ENCODE data around the gene ATP6V1F. TPM values are rescaled to one million over a fixed set of nuclear protein-coding genes. Genes with fewer than 3 reads are reported as not detected.

ATP6V1F gene
- total RNA-seq, 4 donors from 2014 or later = 103 to 148 (median 130) TPM

GRCh38 chr7:128869944-128870285 is 7.3 kb downstream of the ATP6V1F start:
- intact Hi-C loops (cut with DNase I) = no loop called here
- Histone ChIP-seq H3K4me1 (peaks cover 22 to 63% (median 32%) of the 10 kb centered on the region in 3 donors), H3K27ac (peak overlapping the region in 2 of 4 donors; percentile 76 to 83), H3K4me3 (peak overlapping the region; percentile 48 to 81 (median 62)), H3K27me3 (no peaks in the 10 kb centered on the region), H3K36me3 (peaks cover 0 to 18% (median 13%) of the 10 kb centered on the region in 3 donors), H3K9me3 (no peaks in the 10 kb centered on the region)
- 36 to 86% methylated on average over 1 to 2 of the region's 30 CpGs for WGBS, 2 donors
- TF ChIP-seq CTCF (IDR thresholded peaks at IDR 0.05) = no peak
- no peak for TF ChIP-seq POLR2A (IDR thresholded peaks at IDR 0.05)
- DNase-seq = no peak

GRCh38 chr7:128871050-128871449 is 8.4 kb downstream of the ATP6V1F start:
- Histone ChIP-seq H3K9me3 (no peaks in the 10 kb centered on the region), H3K27ac (no peak overlapping the region), H3K4me1 (peaks cover 22 to 55% (median 32%) of the 10 kb centered on the region in 3 donors), H3K27me3 (no peaks in the 10 kb centered on the region), H3K36me3 (peaks cover 0 to 7% (median 5%) of the 10 kb centered on the region in 3 donors), H3K4me3 (no peak overlapping the region)
- TF ChIP-seq POLR2A (IDR thresholded peaks at IDR 0.05) (no peak), CTCF (IDR thresholded peaks at IDR 0.05) (no peak)
- DNase-seq = no peak
- intact Hi-C loops (cut with DNase I) = no loop called here
- WGBS, 2 donors = 97 to 100% methylated on average over 3 to 4 of the region's 5 CpGs

DNA sequence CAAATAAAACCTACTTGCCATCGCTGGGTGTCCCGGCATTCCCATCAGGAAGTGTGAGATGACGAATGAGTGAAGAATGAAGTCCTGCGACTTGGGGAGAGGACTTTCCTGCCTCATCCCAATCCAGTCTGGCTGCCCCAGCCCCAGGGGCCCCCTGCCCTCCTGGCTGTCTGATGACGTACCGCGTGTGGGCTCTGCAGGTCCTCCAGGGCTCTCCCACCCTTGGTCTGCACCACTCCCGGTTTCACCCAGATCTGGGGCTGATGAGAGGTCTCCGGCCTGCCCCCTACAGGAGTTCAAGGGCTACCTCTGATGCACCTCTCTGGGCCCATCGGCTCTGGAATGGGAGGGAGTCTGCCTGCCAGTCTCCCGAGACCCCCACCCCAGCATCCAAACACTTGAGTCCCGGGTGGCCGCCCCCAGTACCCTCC is 9.8 kb downstream of the ATP6V1F start:
- H3K36me3 ChIP-seq = no peaks in the 10 kb centered on the region
- intact Hi-C loops (cut with DNase I) = no loop called here
- 83 to 90% methylated on average over 2 to 4 of the region's 13 CpGs for WGBS, 2 donors
- no peak overlapping the region for H3K27ac ChIP-seq
- DNase-seq = no peak
- H3K27me3 ChIP-seq = no peaks in the 10 kb centered on the region
- H3K9me3 ChIP-seq = no peaks in the 10 kb centered on the region
- no peak for TF ChIP-seq POLR2A (IDR thresholded peaks at IDR 0.05)
- TF ChIP-seq CTCF (IDR thresholded peaks at IDR 0.05) = no peak
- H3K4me3 ChIP-seq = no peak overlapping the region
- H3K4me1 ChIP-seq = peaks cover 20 to 49% (median 26%) of the 10 kb centered on the region in 3 donors

GRCh38 chr7:128873234-128873633 is 10.6 kb downstream of the ATP6V1F start:
- H3K36me3 ChIP-seq = no peaks in the 10 kb centered on the region
- WGBS, 2 donors = 84 to 100% methylated on average over 1 to 9 of the region's 9 CpGs
- H3K4me3 ChIP-seq = no peak overlapping the region
- H3K27ac ChIP-seq = no peak overlapping the region
- no peak for DNase-seq
- H3K9me3 ChIP-seq = no peaks in the 10 kb centered on the region
- peaks cover 12 to 41% (median 19%) of the 10 kb centered on the region in 3 donors for H3K4me1 ChIP-seq
- intact Hi-C loops (cut with DNase I) = no loop called here
- H3K27me3 ChIP-seq = no peaks in the 10 kb centered on the region
- no peak for TF ChIP-seq POLR2A (IDR thresholded peaks at IDR 0.05)
- no peak for TF ChIP-seq CTCF (IDR thresholded peaks at IDR 0.05)

- intact Hi-C loops (cut with DNase I) = no loop called here
- no peak for DNase-seq
- H3K27ac ChIP-seq = no peak overlapping the region
Observed at GRCh38 chr7:128874140-128875031, 11.7 kb downstream of the ATP6V1F start.

More at GRCh38 chr7:128874140-128875031, 11.7 kb downstream of the ATP6V1F start:
- WGBS, 2 donors = 37 to 58% methylated on average over 5 to 9 of the region's 22 CpGs
- Histone ChIP-seq H3K4me1 (peaks cover 7 to 29% (median 10%) of the 10 kb centered on the region in 3 donors), H3K36me3 (no peaks in the 10 kb centered on the region), H3K4me3 (no peak overlapping the region), H3K27me3 (no peaks in the 10 kb centered on the region), H3K9me3 (no peaks in the 10 kb centered on the region)
- no peak for TF ChIP-seq CTCF (IDR thresholded peaks at IDR 0.05)
- TF ChIP-seq POLR2A (IDR thresholded peaks at IDR 0.05) = no peak
